A549 (cell line): ENCODE data around the gene PKD2L1. TPM values are rescaled to one million over a fixed set of nuclear protein-coding genes. Genes with fewer than 3 reads are reported as not detected.

Experiments
- ATAC-seq, 2 experiments: fragments of 200-7000 bp in 1 of 2; fragments of >200 bp in 1 of 2; cut with Nextera tagmentation in 1 of 2; cut with Tn5 transposase in 1 of 2; 3 replicates each; pipeline versions ENCODE4 v1.8.0 to v1.9.1; 2018 to 2020; ENCODE audit warnings: mild to moderate bottlenecking in 1 of 2, moderate library complexity in 1 of 2
- CTCF ChIA-PET: fragments of 300-600 bp; sonication (Branson Sonifier 250); formaldehyde crosslinking; extraction: SDS; loops from one replicate; lab custom pipeline; 2021; ENCODE audit warnings: antibody characterized with exemption, inconsistent platforms; lab: Yijun Ruan, JAX
- POLR2A ChIA-PET: fragments of 350-600 bp; formaldehyde crosslinking; extraction: SDS; loops from one replicate; lab custom pipeline; 2021; ENCODE audit warnings: antibody characterized with exemption, inconsistent platforms; lab: Yijun Ruan, JAX
- DNase-seq, 2 experiments: peaks; one replicate each; pipeline versions ENCODE4 v3.0.0 to v3.0.0-alpha.2; 2011 to 2016; ENCODE audit warnings: low read depth in 1 of 2, low spot score in 1 of 2
- FAIRE-seq: peaks from 2 replicates; lab custom pipeline; 2011; peaks lifted over from hg19 to GRCh38; lab: Jason Lieb, UNC
- H3K27ac ChIP-seq, 2 experiments: fragments of >200 bp; sonication (Bioruptor Twin); formaldehyde crosslinking; 3 replicates each; pipeline ENCODE4 v1.5.1; 2016 to 2017
- H3K4me1 ChIP-seq: fragments of >200 bp; sonication (Bioruptor Twin); formaldehyde crosslinking; 3 replicates; pipeline ENCODE4 v1.6.1; 2016
- H3K4me2 ChIP-seq: fragments of >200 bp; sonication (Bioruptor Twin); formaldehyde crosslinking; 3 replicates; pipeline ENCODE4 v1.6.1; 2016
- H3K4me3 ChIP-seq: fragments of >200 bp; sonication (Bioruptor Twin); formaldehyde crosslinking; 3 replicates; pipeline ENCODE4 v1.5.1; 2016
- H3K9me3 ChIP-seq: fragments of >200 bp; sonication (Bioruptor Twin); formaldehyde crosslinking; 3 replicates; pipeline ENCODE4 v1.6.1; 2016
- BCL3 ChIP-seq: fragments of >200 bp; sonication (Bioruptor Twin); formaldehyde crosslinking; IDR thresholded peaks from 3 replicates; pipeline ENCODE4 v1.6.1; 2016
- CBX2 ChIP-seq: fragments of 200-600 bp; sonication (generic); IDR thresholded peaks from 2 replicates; pipeline ENCODE4 v1.6.1; 2016; ENCODE audit warnings: low read depth, mild to moderate bottlenecking, borderline replicate concordance
- CHD4 ChIP-seq: fragments of 200-600 bp; sonication (generic); IDR thresholded peaks from 2 replicates; pipeline ENCODE4 v1.6.1; 2016; ENCODE audit warnings: antibody characterized with exemption, mild to moderate bottlenecking, borderline replicate concordance
- ELK1 ChIP-seq: fragments of 150-350 bp; IDR thresholded peaks from 2 replicates; pipeline ENCODE4 v1.6.1; 2014; ENCODE audit warnings: low read depth, mild to moderate bottlenecking, low read length
- ESRRA ChIP-seq: fragments of 150-350 bp; IDR thresholded peaks from 2 replicates; pipeline ENCODE4 v1.6.1; 2014; ENCODE audit warnings: mild to moderate bottlenecking, low read length, borderline replicate concordance
- FOSB ChIP-seq: fragments of 250-450 bp; sonication (Bioruptor Pico); IDR thresholded peaks from 2 replicates; pipeline ENCODE4 v1.5.0; 2020; ENCODE audit warnings: mild to moderate bottlenecking, moderate library complexity
- FOSL2 ChIP-seq, 2 experiments: fragments of 450-650 bp in 1 of 2; fragments of >200 bp in 1 of 2; sonication (Bioruptor Twin) in 1 of 2; formaldehyde crosslinking; IDR thresholded peaks; 2 replicates each; pipeline versions ENCODE4 v1.5.0 to v1.6.1; 2016 to 2020; ENCODE audit warnings: mild to moderate bottlenecking in 1 of 2, moderate library complexity in 1 of 2
- HEYL ChIP-seq: fragments of 250-450 bp; sonication (Bioruptor Pico); IDR thresholded peaks from 2 replicates; pipeline ENCODE4 v1.8.0; 2021; ENCODE audit warnings: mild to moderate bottlenecking, moderate library complexity
- HOXB5 ChIP-seq: fragments of 250-450 bp; sonication (Bioruptor Pico); IDR thresholded peaks from 2 replicates; pipeline ENCODE4 v1.5.0; 2020; ENCODE audit warnings: mild to moderate bottlenecking, moderate library complexity
- NPAS2 ChIP-seq: fragments of 250-450 bp; sonication (Bioruptor Pico); IDR thresholded peaks from 2 replicates; pipeline ENCODE4 v1.8.0; 2022; ENCODE audit warnings: mild to moderate bottlenecking, moderate library complexity, borderline replicate concordance
- PHF8 ChIP-seq: fragments of 200-600 bp; sonication (generic); IDR thresholded peaks from 2 replicates; pipeline ENCODE4 v1.6.1; 2016; ENCODE audit warnings: low read depth, mild to moderate bottlenecking, antibody characterized with exemption, moderate library complexity, borderline replicate concordance
- RAD21 ChIP-seq, 2 experiments: fragments of >200 bp in 1 of 2; sonication (Bioruptor Twin) in 1 of 2; formaldehyde crosslinking in 1 of 2; IDR thresholded peaks in 1 of 2; conservative IDR thresholded peaks in 1 of 2; 2 replicates in 1 of 2; 3 replicates in 1 of 2; pipeline ENCODE4 v1.6.1; 2012 to 2018; ENCODE audit warnings: inconsistent platforms in 1 of 2
- REST ChIP-seq: fragments of 200-600 bp; sonication (generic); IDR thresholded peaks from 2 replicates; pipeline ENCODE4 v1.6.1; 2016; ENCODE audit warnings: antibody characterized with exemption, mild to moderate bottlenecking, moderate library complexity
- TFCP2L1 ChIP-seq: fragments of 250-450 bp; sonication (Bioruptor Pico); IDR thresholded peaks from 2 replicates; pipeline ENCODE4 v1.5.0; 2021; ENCODE audit warnings: mild to moderate bottlenecking
- ZNF302 ChIP-seq: fragments of 250-450 bp; sonication (Bioruptor Pico); IDR thresholded peaks from 2 replicates; pipeline ENCODE4 v1.9.0; 2021; ENCODE audit warnings: inconsistent platforms, mild to moderate bottlenecking, moderate library complexity
- WGBS: methylation state at CpG from one replicate; pipeline ENCODE4 v1.1.6; 2017; ENCODE audit errors: missing lambda C conversion rate; 5-methylcytosine and 5-hydroxymethylcytosine counted together
- polyA plus RNA-seq, 4 experiments: library from polyadenylated mRNA; depleted of rRNA in 3 of 4; stranded (reverse); fragments of >200 nt; fragmentation: RNase III in 1 of 4; extraction: RNeasy Plus Mini Kit Qiagen cat#74134 plus additional on column Dnase treatment in 1 of 4; gene quantifications; 2 replicates in 3 of 4; 3 replicates in 1 of 4; pipeline ENCODE4 v1.2.3, GENCODE V29; 2011 to 2017

The PKD2L1 gene
- polyA plus RNA-seq, 2 of the 4 experiments (the other 2 are of a cell fraction), result 0.06 to 0.10 TPM

- H3K4me2 ChIP-seq, result peak overlapping the region; percentile 88
- H3K27ac ChIP-seq, result peak overlapping the region; percentile 99
- TF ChIP-seq NPAS2 (CRISPR knock-in tag) (no peak), BCL3 (0 out of 3 replicates have a peak, but pooled peaks have one; percentile 22), REST (peak; percentile 64)
- TF ChIP-seq, all 56 proteins: peak for 2
- peak in 1 of 2 experiments; percentile 1; a peak in 1 of 6 replicates for ATAC-seq
- ChIA-PET POLR2A (interaction anchor here (0.6 to 7.6 kb wide), 8 partner anchors 14 to 1939 kb away, joined by 3 to 143 read pairs (median 9); partner anchors contain the start of gene BLOC1S2), CTCF (interaction anchor here (0.6 to 28.5 kb wide), 16 partner anchors 7 to 168 kb away, joined by 3 to 534 read pairs (median 6); partner anchors contain the start of gene SEC31B)
- H3K4me3 ChIP-seq, result peak overlapping the region; percentile 99
- no peaks in the 10 kb centered on the region for H3K9me3 ChIP-seq
- H3K4me1 ChIP-seq, result peaks cover 60% of the 10 kb centered on the region
- 46% methylated on average over 9 of the region's 9 CpGs for WGBS
- FAIRE-seq, result no peak
- peak in 1 of 2 experiments; percentile 45 for DNase-seq
Measured at GRCh38 chr10:100345570-100346330, 15.7 kb upstream of the PKD2L1 start.

GRCh38 chr10:100344241-100344788 lies 14.3 kb upstream of the PKD2L1 start:
- H3K4me2 ChIP-seq, result no peak overlapping the region
- H3K9me3 ChIP-seq, result no peaks in the 10 kb centered on the region
- peak overlapping the region; percentile 99; a peak in 4 of 6 replicates for H3K27ac ChIP-seq
- no peak overlapping the region for H3K4me3 ChIP-seq
- CTCF ChIA-PET, result interaction anchor here (0.5 to 28.5 kb wide), 8 partner anchors 10 to 536 kb away, joined by 3 to 534 read pairs (median 6); partner anchors contain the start of gene SEC31B
- ATAC-seq, result no peak
- H3K4me1 ChIP-seq, result peaks cover 55% of the 10 kb centered on the region
- POLR2A ChIA-PET, result interaction anchor here (1.5 to 7.6 kb wide), 3 partner anchors 22 to 30 kb away, joined by 3 to 143 read pairs (median 23); no protein-coding TSS in a partner anchor
- DNase-seq, result no peak
- 92% methylated on average over 3 of the region's 3 CpGs for WGBS
- FAIRE-seq, result no peak
- TF ChIP-seq ZNF302 (CRISPR knock-in tag) (no peak), FOSB (CRISPR knock-in tag) (no peak), HOXB5 (CRISPR knock-in tag) (no peak), FOSL2 (IDR thresholded peaks at IDR 0.05) (no peak), FOSL2 (CRISPR knock-in tag; IDR thresholded peaks at IDR 0.05) (no peak), CHD4 (no peak), HEYL (no peak), PHF8 (no peak), CBX2 (no peak), TFCP2L1 (CRISPR knock-in tag) (no peak)
- TF ChIP-seq, all 56 proteins: peak for 0

GRCh38 chr10:100342627-100342972 lies 12.6 kb upstream of the PKD2L1 start:
- H3K9me3 ChIP-seq, result no peaks in the 10 kb centered on the region
- 71% methylated on average over 7 of the region's 7 CpGs for WGBS
- no peak for DNase-seq
- H3K4me2 ChIP-seq, result 0 out of 3 replicates have a peak overlapping the region, but pooled peaks have one; percentile 10
- TF ChIP-seq RAD21 (conservative IDR thresholded peaks at IDR 0.05 in 1 of 2, IDR thresholded peaks at IDR 0.05 in 1 of 2) (0 out of 5 replicates have a peak, but pooled peaks of 1 of the 2 experiments have one; percentile 19), ESRRA (no peak), ELK1 (no peak)
- ChIA-PET CTCF (interaction anchor here (0.6 to 28.5 kb wide), 31 partner anchors 8 to 182 kb away, joined by 3 to 534 read pairs (median 4); partner anchors contain the start of genes PKD2L1, SCD and SEC31B), POLR2A (interaction anchor here (0.6 to 3.4 kb wide), 2 partner anchors 31 to 38 kb away, joined by 3 to 17 read pairs; no protein-coding TSS in a partner anchor)
- H3K27ac ChIP-seq, result peak overlapping the region; percentile 32 to 82; a peak in 5 of 6 replicates
- H3K4me3 ChIP-seq, result no peak overlapping the region
- peaks cover 44% of the 10 kb centered on the region for H3K4me1 ChIP-seq
- ATAC-seq, result no peak
- no peak for FAIRE-seq
